K562 (cell line): Measurements from ENCODE around the gene PGM2L1. TPM values are rescaled to one million over a fixed set of nuclear protein-coding genes. Genes with fewer than 3 reads are reported as not detected.

Experiments used
- ATAC-seq: fragments of 200-7000 bp; cut with Tn5 transposase; 3 replicates; pipeline ENCODE4 v1.9.1; 2020; ENCODE audit warnings: moderate library complexity
- BruUV-seq: library from RNA; stranded (reverse); fragments of 400-500 nt; replicated peaks from 2 replicates; lab custom pipeline; 2021; lab: Mats Ljungman, UMichigan
- CTCF ChIA-PET: fragments of 300-600 bp; formaldehyde crosslinking; extraction: SDS; loops from one replicate; lab custom pipeline; 2021; ENCODE audit warnings: low intra/inter-chr PET ratio; lab: Yijun Ruan, JAX
- POLR2A ChIA-PET: fragments of 300-600, 350-650 bp; sonication (Branson Sonifier 250); formaldehyde crosslinking; extraction: SDS; loops from one replicate; lab custom pipeline; 2021; ENCODE audit warnings: antibody characterized with exemption, inconsistent platforms; lab: Yijun Ruan, JAX
- DNase-seq, 4 experiments: peaks; one replicate each; pipeline versions ENCODE4 v3.0.0 to v3.0.0-alpha.2; 2011 to 2018; ENCODE audit warnings: low spot score in 3 of 4, mixed read lengths in 3 of 4; ENCODE audit errors: extremely low read depth in 1 of 4
- FAIRE-seq: peaks from 2 replicates; lab custom pipeline; 2011; peaks lifted over from hg19 to GRCh38; lab: Jason Lieb, UNC
- H2AFZ ChIP-seq: 2 replicates; pipeline ENCODE4 v1.6.0; 2011; ENCODE audit warnings: low read depth, low read length, control low read depth, inconsistent platforms
- H3K27ac ChIP-seq: fragments of 200-600 bp; 3 replicates; pipeline ENCODE4 v1.8.0; 2011; ENCODE audit warnings: low read depth, mild to moderate bottlenecking, control low read depth, inconsistent platforms, low read length, moderate library complexity, mixed read lengths; ENCODE audit errors: extremely low read depth
- H3K27me3 ChIP-seq, 2 experiments: fragments of 300-600 bp in 1 of 2; 2 replicates in 1 of 2; 3 replicates in 1 of 2; pipeline versions ENCODE4 v1.6.0 to v1.8.0; 2011; ENCODE audit warnings: inconsistent platforms in 2 of 2, low read length in 2 of 2, mild to moderate bottlenecking in 1 of 2, mixed read lengths in 1 of 2, moderate library complexity in 1 of 2; ENCODE audit not compliant: control insufficient read depth in 2 of 2, insufficient read depth in 2 of 2
- H3K36me3 ChIP-seq: fragments of 300-600 bp; 3 replicates; pipeline ENCODE4 v1.8.0; 2011; ENCODE audit warnings: mild to moderate bottlenecking, low read length, inconsistent platforms; ENCODE audit not compliant: control insufficient read depth, insufficient read depth
- H3K4me1 ChIP-seq, 2 experiments: fragments of 200-600 bp in 1 of 2; replicated peaks in 1 of 2; 2 replicates in 1 of 2; 3 replicates in 1 of 2; pipeline versions ENCODE4 v1.5.1 to v1.8.0; 2011; ENCODE audit warnings: inconsistent platforms in 2 of 2, low read length in 2 of 2, mild to moderate bottlenecking in 1 of 2, mixed read lengths in 1 of 2, moderate library complexity in 1 of 2; ENCODE audit not compliant: control insufficient read depth in 2 of 2, insufficient read depth in 2 of 2
- H3K4me2 ChIP-seq: 2 replicates; pipeline ENCODE4 v1.6.1; 2011; ENCODE audit warnings: low read length, control low read depth, inconsistent platforms, mixed read lengths; ENCODE audit not compliant: insufficient read depth
- H3K4me3 ChIP-seq: fragments of 200-600 bp; sonication (generic), shearing (Covaris generic); 2 replicates; pipeline ENCODE4 v1.5.1; 2016; ENCODE audit warnings: control low read depth, inconsistent platforms
- H3K79me2 ChIP-seq: fragments of 200-600 bp; 3 replicates; pipeline ENCODE4 v1.8.0; 2011; ENCODE audit warnings: low read length, inconsistent platforms; ENCODE audit not compliant: control insufficient read depth, insufficient read depth
- H3K9ac ChIP-seq, 2 experiments: 2 replicates each; pipeline versions ENCODE4 v1.6.0 to v1.6.1; 2011; ENCODE audit warnings: low read depth in 2 of 2, low read length in 2 of 2, control low read depth in 1 of 2, inconsistent platforms in 1 of 2, mild to moderate bottlenecking in 1 of 2, mixed read lengths in 1 of 2; ENCODE audit not compliant: insufficient read depth in 1 of 2
- H3K9me1 ChIP-seq: one replicate; pipeline ENCODE4 v1.6.0; 2011; ENCODE audit warnings: inconsistent platforms, mild to moderate bottlenecking, low read length, moderate library complexity; ENCODE audit not compliant: control insufficient read depth, insufficient read depth
- H3K9me3 ChIP-seq: replicated peaks from 2 replicates; pipeline ENCODE4 v1.5.1; 2011; ENCODE audit warnings: low read depth, low read length, inconsistent platforms; ENCODE audit not compliant: control insufficient read depth, insufficient read depth
- H4K20me1 ChIP-seq: replicated peaks from 2 replicates; pipeline ENCODE4 v1.6.1; 2011; ENCODE audit warnings: low read length, inconsistent platforms, mixed read lengths; ENCODE audit not compliant: control insufficient read depth, insufficient read depth
- CHD2 ChIP-seq: IDR thresholded peaks from 2 replicates; pipeline ENCODE4 v1.6.1; 2011; ENCODE audit warnings: low read depth, low read length
- MEIS2 ChIP-seq: fragments of 450-650 bp; IDR thresholded peaks from 2 replicates; pipeline ENCODE4 v1.6.1; 2014; ENCODE audit warnings: mild to moderate bottlenecking; ENCODE audit not compliant: partially characterized antibody
- NCOA4 ChIP-seq: fragments of 450-650 bp; IDR thresholded peaks from 2 replicates; pipeline ENCODE4 v1.6.1; 2018; ENCODE audit warnings: mild to moderate bottlenecking; ENCODE audit not compliant: partially characterized antibody
- PBX2 ChIP-seq, 2 experiments: IDR thresholded peaks in 1 of 2; conservative IDR thresholded peaks in 1 of 2; 2 replicates each; pipeline ENCODE4 v1.6.1; 2016; ENCODE audit warnings: low read depth in 2 of 2, mild to moderate bottlenecking in 1 of 2, missing compliant biosample characterization in 1 of 2, missing genetic modification characterization in 1 of 2, moderate library complexity in 1 of 2
- PKNOX1 ChIP-seq: fragments of 450-650 bp; IDR thresholded peaks from 2 replicates; pipeline ENCODE4 v1.6.1; 2016
- PRPF4 ChIP-seq: fragments of 200-400 bp; formaldehyde crosslinking; IDR thresholded peaks from one replicate; pipeline ENCODE4 v1.6.1; 2017; ENCODE audit warnings: low read length, low read depth, mild to moderate bottlenecking; ENCODE audit not compliant: insufficient read depth, poor library complexity, severe bottlenecking
- WGBS: fragments of 100-300 bp; shearing (Covaris generic); methylation state at CpG from one replicate; pipeline ENCODE4 v1.1.6; 2016; ENCODE audit warnings: low coverage, mixed read lengths; ENCODE audit not compliant: insufficient coverage; ENCODE audit errors: missing lambda C conversion rate; 5-methylcytosine and 5-hydroxymethylcytosine counted together
- in situ Hi-C: fragments of 300-500 bp; cut with MboI; formaldehyde crosslinking; loops from 4 replicates; pipeline ENCODE4 v1.15.0; 2018; ENCODE audit warnings: inconsistent platforms, mixed read lengths
- intact Hi-C: fragments of 100-400 bp; cut with micrococcal nuclease; formaldehyde crosslinking; loops from 2 replicates; pipeline ENCODE4 v1.14.2; 2022
- polyA plus RNA-seq, 8 experiments: library from polyadenylated mRNA; depleted of rRNA in 4 of 8; stranded (reverse) in 5 of 8; unstranded in 3 of 8; fragments of >200 nt; fragmentation: Nextera tagmentation in 2 of 8; fragmentation: Illumina TruSeq in 1 of 8; extraction: Ambion mirVana in 2 of 8; extraction: Trizol in 1 of 8; gene quantifications; 2 replicates each; pipeline versions ENCODE4 v1.2.1 to v1.2.3, GENCODE V29; 2011 to 2014; ENCODE audit warnings: inconsistent platforms in 1 of 8, missing spikeins in 1 of 8
- total RNA-seq, 7 experiments: library from RNA; depleted of rRNA in 6 of 7; stranded (reverse); fragments of >200 nt in 6 of 7; fragmentation: Illumina TruSeq in 2 of 7; extraction: Trizol in 2 of 7; gene quantifications; 2 replicates each; pipeline versions ENCODE4 v1.2.1 to v1.2.3, GENCODE V29; 2011 to 2021; ENCODE audit warnings: low replicate concordance in 1 of 7

Gene PGM2L1
- total and polyA plus RNA-seq, 9 of the 15 experiments (the other 6 are each of a cell fraction or from before 2014, with no cell fraction given): 0.32 to 0.95 (median 0.63) TPM

DNA sequence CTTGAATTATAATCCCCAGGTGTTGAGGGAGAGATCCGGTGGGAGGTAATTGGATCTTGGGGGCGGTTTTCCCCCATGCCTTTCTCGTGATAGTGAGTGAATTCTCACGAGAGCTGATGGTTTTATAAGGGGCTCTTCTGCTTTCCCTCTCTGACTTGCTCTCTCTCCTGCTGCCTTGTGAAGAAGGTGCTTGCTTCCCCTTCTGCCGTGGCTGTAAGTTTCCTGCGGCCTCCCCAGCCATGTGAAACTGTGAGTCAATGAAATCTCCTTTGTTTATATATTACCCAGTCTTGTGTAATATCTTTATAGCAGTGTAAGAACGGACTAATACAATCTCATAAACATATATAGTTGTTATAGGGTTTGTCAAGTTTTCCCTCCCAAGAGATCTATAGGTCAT is 36.3 kb upstream of the PGM2L1 start:
- WGBS: 15% methylated on average over 7 of the region's 7 CpGs
- Histone ChIP-seq H3K27me3 (no peaks in the 10 kb centered on the region), H3K36me3 (no peaks in the 10 kb centered on the region), H4K20me1 (no peaks in the 10 kb centered on the region), H3K4me3 (no peak overlapping the region), H3K27ac (no peak overlapping the region), H3K9ac (no peak overlapping the region), H3K79me2 (no peaks in the 10 kb centered on the region), H3K4me2 (no peak overlapping the region), H3K9me3 (no peaks in the 10 kb centered on the region), H3K4me1 (peaks cover 0 to 8% of the 10 kb centered on the region in 2 experiments; a peak in 2 of 5 replicates), H3K9me1 (no peaks in the 10 kb centered on the region), H2AFZ (no peak overlapping the region)
- in situ Hi-C loops: no loop called here
- no peak for FAIRE-seq
- intact Hi-C loops: no loop called here
- no TSS peak for BruUV-seq
- ChIA-PET CTCF (no interaction called here), POLR2A (interaction anchor here (0.7 kb wide), 1 partner anchor 210 kb away, joined by 3 read pairs; no protein-coding TSS in a partner anchor)
- no peak for ATAC-seq
- TF ChIP-seq NCOA4 (no peak), CHD2 (peak; percentile 58; the same call in 1 of the 2 replicates)
- no peak for DNase-seq

DNA sequence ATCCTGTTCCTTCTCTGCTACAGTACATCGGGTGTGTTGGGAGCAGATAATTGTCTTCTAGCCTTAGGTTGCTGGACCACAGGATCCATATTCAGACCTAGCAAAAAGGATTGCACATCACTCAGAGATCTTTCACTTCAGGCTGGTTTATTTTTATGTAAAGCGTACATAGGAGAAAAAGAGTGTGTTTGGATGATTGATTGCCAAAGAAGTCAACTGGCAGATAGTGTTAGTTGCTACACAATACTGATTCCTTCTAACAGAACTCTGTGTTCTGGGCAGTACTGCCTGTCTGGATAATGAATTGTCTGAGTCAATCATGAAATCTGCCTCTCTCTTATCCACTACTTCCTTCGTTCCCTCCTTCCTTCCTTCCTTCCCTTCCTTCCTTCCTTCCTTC is 31.0 kb upstream of the PGM2L1 start:
- Histone ChIP-seq H4K20me1 (no peaks in the 10 kb centered on the region; the same call in 1 of the 2 replicates), H3K9ac (no peak overlapping the region), H3K4me1 (no peaks in the 10 kb centered on the region), H3K79me2 (no peaks in the 10 kb centered on the region), H3K27ac (no peak overlapping the region), H2AFZ (no peak overlapping the region), H3K9me3 (no peaks in the 10 kb centered on the region; the same call in 1 of the 2 replicates), H3K9me1 (no peaks in the 10 kb centered on the region), H3K4me2 (no peak overlapping the region), H3K4me3 (no peak overlapping the region), H3K27me3 (peaks cover 0 to 4% of the 10 kb centered on the region in 2 experiments; a peak in 2 of 5 replicates), H3K36me3 (no peaks in the 10 kb centered on the region)
- DNase-seq (no peak), ATAC-seq (no peak), FAIRE-seq (no peak)
- 14% methylated on average over 3 of the region's 3 CpGs for WGBS
- ChIA-PET CTCF (no interaction called here), POLR2A (interaction anchor here (0.7 kb wide), 1 partner anchor 152 kb away, joined by 3 read pairs; no protein-coding TSS in a partner anchor)
- peak; percentile 45 for TF ChIP-seq PKNOX1
- no peak for TF ChIP-seq PBX2 (CRISPR knock-in tag; IDR thresholded peaks at IDR 0.05; ENCODE audit: low read depth)
- peak; percentile 46; the same call in 1 of the 2 replicates for TF ChIP-seq PBX2 (tag; conservative IDR thresholded peaks at IDR 0.05; ENCODE audit: low read depth)
- peak; percentile 46 for TF ChIP-seq MEIS2
- no peak for TF ChIP-seq PRPF4
- in situ Hi-C loops: no loop called here
- intact Hi-C loops: no loop called here
- BruUV-seq: no TSS peak
